Measurements from ENCODE around the gene SLC24A3. TPM values are rescaled to one million over a fixed set of nuclear protein-coding genes. Genes with fewer than 3 reads are reported as not detected.

Gene SLC24A3
- total RNA-seq, 1 experiment from 2014 or later: 0.04 TPM

DNA sequence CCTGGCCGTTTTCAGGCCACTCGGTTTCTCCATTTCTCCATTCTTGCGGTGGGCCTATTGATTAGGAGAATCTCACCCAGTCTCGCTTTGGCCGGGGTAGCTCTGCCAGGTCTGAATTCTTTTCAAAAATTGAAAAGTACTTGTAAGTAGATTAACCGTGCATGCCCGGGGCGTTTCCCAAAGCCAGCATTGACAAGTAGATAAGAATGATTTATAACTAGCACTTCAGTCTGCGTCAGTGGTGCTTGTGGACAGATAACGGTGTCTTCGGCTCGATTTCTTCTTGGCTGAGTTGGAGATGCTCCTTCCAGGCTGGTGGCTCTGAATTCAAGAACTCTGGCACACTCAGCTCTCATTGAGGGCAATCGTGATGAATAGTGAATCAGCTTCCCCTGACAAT lies 29.0 kb downstream of the SLC24A3 start:
- DNase-seq (ENCODE audit: low spot score): no peak

- no peak for DNase-seq (ENCODE audit: low spot score)
Observed at GRCh38 chr20:19244291-19244690, 31.8 kb downstream of the SLC24A3 start.

- no peak for DNase-seq (ENCODE audit: low spot score)
Observed at GRCh38 chr20:19249106-19249879, 36.9 kb downstream of the SLC24A3 start.

- no peak for DNase-seq (ENCODE audit: low spot score)
Observed at GRCh38 chr20:19250346-19250745, 37.9 kb downstream of the SLC24A3 start.

- no peak for DNase-seq (ENCODE audit: low spot score)
Observed at GRCh38 chr20:19251506-19251905, 39.1 kb downstream of the SLC24A3 start.

DNA sequence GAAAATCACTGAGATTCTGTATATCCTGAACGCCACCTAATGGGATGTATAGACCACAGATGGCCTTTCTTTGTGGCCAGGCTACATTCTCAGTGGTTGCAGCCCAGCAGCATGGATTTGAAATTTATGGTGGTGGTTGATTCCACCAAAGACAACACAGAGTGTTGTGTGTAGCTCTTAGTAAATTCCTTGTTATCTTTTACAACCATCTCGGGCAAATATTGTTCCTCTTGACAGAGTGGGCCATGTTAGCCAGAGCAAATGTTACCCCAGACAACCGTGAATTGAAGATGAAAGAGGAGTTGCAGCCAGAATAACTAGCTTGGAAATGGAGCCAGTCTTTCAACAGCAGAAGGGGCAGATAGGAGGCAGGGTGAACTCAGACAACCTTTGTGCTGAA lies 39.5 kb downstream of the SLC24A3 start:
- DNase-seq (ENCODE audit: low spot score): no peak

DNA sequence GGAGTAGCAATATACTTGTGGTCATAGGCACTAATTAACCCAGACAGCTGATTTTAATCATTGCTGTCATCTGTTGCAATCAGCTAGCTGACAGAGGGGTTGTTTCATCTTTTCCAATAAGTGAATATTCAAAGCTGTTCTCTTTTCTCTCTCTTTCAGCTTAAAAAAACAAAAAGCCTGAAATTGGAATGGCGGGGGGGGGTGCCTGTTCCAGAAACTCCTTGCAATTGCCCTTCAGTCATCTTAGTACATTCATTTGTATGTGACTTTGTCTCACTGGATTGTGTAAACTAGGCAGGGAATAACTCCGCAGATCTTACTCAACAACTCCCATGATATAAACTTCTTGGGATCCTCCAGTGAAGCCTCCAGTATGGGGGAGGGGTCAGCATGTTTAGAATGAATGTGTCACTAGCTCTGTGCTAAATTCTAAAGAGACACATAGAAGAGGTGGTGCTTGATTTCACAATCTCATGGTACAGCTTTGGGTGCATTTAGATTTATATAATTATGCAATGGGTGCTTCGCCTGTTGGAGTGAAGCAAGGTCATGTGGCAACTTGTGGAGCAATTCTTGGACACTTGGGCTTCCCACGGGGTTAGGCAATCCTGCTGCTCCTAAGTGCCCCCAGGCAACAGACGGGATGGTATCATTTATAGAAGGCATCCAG lies 40.1 kb downstream of the SLC24A3 start:
- DNase-seq (ENCODE audit: low spot score): no peak

GRCh38 chr20:19253316-19253715 lies 40.9 kb downstream of the SLC24A3 start:
- DNase-seq (ENCODE audit: low spot score): no peak

GRCh38 chr20:19253916-19254820 lies 41.7 kb downstream of the SLC24A3 start:
- DNase-seq (ENCODE audit: low spot score): no peak

DNA sequence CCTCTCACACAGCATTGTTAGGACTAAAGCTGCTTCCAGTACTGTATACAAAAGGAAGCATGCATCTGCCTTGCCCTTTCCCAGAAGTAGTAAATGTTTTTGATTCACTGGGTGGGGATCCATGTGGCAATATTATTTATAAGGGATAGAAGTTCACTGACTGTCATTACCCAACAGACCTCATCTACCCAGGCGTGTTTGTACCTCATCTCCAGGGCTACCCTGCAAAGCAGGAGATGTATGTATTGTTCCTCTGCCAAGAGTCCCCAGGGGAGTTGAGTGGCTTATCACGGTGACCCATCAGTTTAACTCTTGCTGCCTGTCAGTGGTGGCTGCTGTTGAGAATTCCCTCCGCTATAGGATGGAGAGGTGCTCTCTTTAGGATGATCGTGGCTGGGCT lies 42.5 kb downstream of the SLC24A3 start:
- no peak for DNase-seq (ENCODE audit: low spot score)

DNA sequence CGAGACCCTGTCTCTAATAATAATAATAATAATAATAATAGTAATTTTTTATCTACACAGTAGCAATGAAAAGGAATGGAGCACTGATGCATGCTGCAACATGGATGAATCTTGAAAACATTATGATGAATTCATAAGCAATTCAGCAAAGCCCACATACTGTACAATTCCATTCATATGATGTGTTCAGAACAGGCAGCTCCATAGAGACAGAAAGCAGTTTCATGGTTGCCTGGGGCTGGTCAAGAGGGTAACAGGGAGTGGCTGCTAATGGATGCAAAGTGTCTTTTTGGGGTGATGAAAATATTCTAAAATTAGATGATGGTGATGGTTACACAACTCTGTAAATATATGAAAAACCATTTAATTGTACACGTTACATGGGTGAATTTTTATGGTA lies 43.6 kb downstream of the SLC24A3 start:
- no peak for DNase-seq (ENCODE audit: low spot score)

DNA sequence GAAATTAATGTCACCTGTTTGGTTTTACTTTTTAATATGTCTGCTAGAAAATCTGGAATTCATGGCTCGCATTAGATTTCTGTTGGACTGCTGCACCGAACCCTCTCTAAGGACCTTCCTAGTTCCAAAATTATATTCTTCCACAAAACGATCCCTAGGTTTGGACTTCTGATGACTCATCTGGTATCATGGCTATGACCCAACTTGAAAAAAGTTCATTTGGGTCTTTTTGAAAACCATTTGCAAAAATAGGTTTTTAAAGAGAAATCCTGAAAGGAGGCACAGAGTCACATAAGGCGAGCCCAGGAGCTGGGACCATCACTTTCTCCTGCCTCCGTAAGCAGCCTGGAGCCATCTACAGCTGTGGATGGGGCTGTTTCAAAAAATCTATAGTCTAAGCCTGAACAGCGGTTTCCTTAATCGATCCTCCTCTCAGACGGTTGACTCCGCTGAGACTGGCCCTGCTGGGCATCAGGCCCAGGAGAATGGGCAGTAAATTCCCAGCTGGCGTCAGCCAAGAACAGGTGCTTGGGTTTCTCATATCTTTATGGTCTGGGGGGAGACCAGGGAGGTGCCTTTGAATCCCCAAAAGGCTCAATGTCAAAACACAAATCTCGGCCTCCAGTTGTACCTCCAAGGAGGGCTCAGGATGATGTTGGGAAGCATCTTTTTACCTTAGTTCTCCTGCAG lies 44.6 kb downstream of the SLC24A3 start:
- DNase-seq (ENCODE audit: low spot score): no peak

DNA sequence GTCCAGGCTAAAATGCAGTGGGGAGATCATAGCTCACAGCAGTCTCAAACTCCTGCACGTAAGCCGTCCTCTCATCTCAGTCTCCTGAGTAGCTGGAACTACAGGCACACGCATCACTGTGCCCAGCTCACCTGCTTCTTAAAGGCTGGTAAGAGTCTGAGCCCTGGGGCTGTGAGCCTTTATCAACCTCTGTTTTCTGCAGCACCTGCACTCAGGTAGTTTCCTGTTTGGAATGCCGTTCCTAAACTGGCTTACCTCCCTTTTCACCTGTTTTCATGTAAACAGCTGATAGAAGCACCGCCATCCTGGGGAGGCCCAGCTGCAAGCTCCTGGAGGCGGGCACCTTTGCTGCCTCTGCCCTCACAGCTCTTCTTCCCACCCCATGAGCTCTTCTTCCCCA lies 45.4 kb downstream of the SLC24A3 start:
- no peak for DNase-seq (ENCODE audit: low spot score)

GRCh38 chr20:19259141-19259591 lies 46.7 kb downstream of the SLC24A3 start:
- DNase-seq (ENCODE audit: low spot score): no peak

- DNase-seq (ENCODE audit: low spot score): no peak
Observed at GRCh38 chr20:19260412-19261090, 48.1 kb downstream of the SLC24A3 start.

GRCh38 chr20:19264191-19264590 lies 51.7 kb downstream of the SLC24A3 start:
- DNase-seq (ENCODE audit: low spot score): no peak

- no peak for DNase-seq (ENCODE audit: low spot score)
Observed at GRCh38 chr20:19265646-19266374, 53.4 kb downstream of the SLC24A3 start.

GRCh38 chr20:19268426-19268825 lies 56.0 kb downstream of the SLC24A3 start:
- no peak for DNase-seq (ENCODE audit: low spot score)

- no peak for DNase-seq (ENCODE audit: low spot score)
Observed at GRCh38 chr20:19269737-19270340, 57.4 kb downstream of the SLC24A3 start.
